HG03039 (cell line): ENCODE data around the gene HS2ST1.
"Not testable (repeated sequence)": the region's sequence is repeated elsewhere in the genome, so short reads cannot be mapped to it uniquely, and the experiment has no call there.

Experiments used
- ATAC-seq: cut with Tn5 transposase; IDR thresholded peaks from one replicate; pipeline ENCODE4 v1.9.1; 2021; ENCODE audit warnings: mild to moderate bottlenecking, moderate library complexity; ENCODE audit not compliant: unreplicated experiment

Gene HS2ST1

GRCh38 chr1:87056974-87057373 lies 142.5 kb downstream of the HS2ST1 start:
- no peak for ATAC-seq

- no peak for ATAC-seq
These were observed 143.9 kb downstream of the HS2ST1 start for GRCh38 chr1:87058343-87058649.

GRCh38 chr1:87061742-87062156 lies 147.3 kb downstream of the HS2ST1 start:
- ATAC-seq: peak; percentile 44

- ATAC-seq: no peak
These were observed 148.3 kb downstream of the HS2ST1 start for GRCh38 chr1:87062687-87063086.

- no peak for ATAC-seq
These were observed 149.9 kb downstream of the HS2ST1 start for GRCh38 chr1:87064309-87064708.

GRCh38 chr1:87064986-87065385 lies 150.6 kb downstream of the HS2ST1 start:
- no peak for ATAC-seq

- ATAC-seq: not testable (repeated sequence)
These were observed 152.3 kb downstream of the HS2ST1 start for GRCh38 chr1:87066708-87067107.

- no peak for ATAC-seq
These were observed 158.0 kb downstream of the HS2ST1 start for GRCh38 chr1:87072411-87072810.

- ATAC-seq: no peak
These were observed 158.5 kb downstream of the HS2ST1 start for GRCh38 chr1:87072904-87073303.

GRCh38 chr1:87074001-87074795 lies 159.8 kb downstream of the HS2ST1 start:
- no peak for ATAC-seq

GRCh38 chr1:87077959-87078639 lies 163.7 kb downstream of the HS2ST1 start:
- ATAC-seq: peak; percentile 81

- ATAC-seq: no peak
These were observed 169.9 kb downstream of the HS2ST1 start for GRCh38 chr1:87084244-87084836.

- ATAC-seq: no peak
These were observed 171.7 kb downstream of the HS2ST1 start for GRCh38 chr1:87086120-87086519.

- no peak for ATAC-seq
These were observed 174.8 kb downstream of the HS2ST1 start for GRCh38 chr1:87089070-87089736.

GRCh38 chr1:87089823-87090222 lies 175.4 kb downstream of the HS2ST1 start:
- no peak for ATAC-seq

GRCh38 chr1:87091425-87091824 lies 177.0 kb downstream of the HS2ST1 start:
- no peak for ATAC-seq

GRCh38 chr1:87092846-87093245 lies 178.4 kb downstream of the HS2ST1 start:
- ATAC-seq: no peak

GRCh38 chr1:87093286-87093685 lies 178.9 kb downstream of the HS2ST1 start:
- no peak for ATAC-seq

- no peak for ATAC-seq
These were observed 179.8 kb downstream of the HS2ST1 start for GRCh38 chr1:87094238-87094637.

- no peak for ATAC-seq
These were observed 185.8 kb downstream of the HS2ST1 start for GRCh38 chr1:87100271-87100670.

- no peak for ATAC-seq
These were observed 188.6 kb downstream of the HS2ST1 start for GRCh38 chr1:87103074-87103473.

- no peak for ATAC-seq
These were observed 189.7 kb downstream of the HS2ST1 start for GRCh38 chr1:87104140-87104539.
